ENCODE results near the gene CHI3L1. TPM values are rescaled to one million over a fixed set of nuclear protein-coding genes. Genes with fewer than 3 reads are reported as not detected.

Gene CHI3L1
- total RNA-seq, 1 donor from 2014 or later, result 0.46 TPM

- DNase-seq (ENCODE audit: missing footprints) (no peak), ATAC-seq (peak; percentile 40)
- intact Hi-C loops (cut with DNase I), result no loop called here
Measured at GRCh38 chr1:203143641-203144040, 42.9 kb downstream of the CHI3L1 start.

GRCh38 chr1:203142684-203143408, 43.7 kb downstream of the CHI3L1 start:
- DNase-seq (ENCODE audit: missing footprints) (no peak), ATAC-seq (no peak)
- intact Hi-C loops (cut with DNase I), result no loop called here

GRCh38 chr1:203142124-203142523, 44.4 kb downstream of the CHI3L1 start:
- ATAC-seq, result no peak
- intact Hi-C loops (cut with DNase I), result no loop called here

GRCh38 chr1:203140743-203141520, 45.6 kb downstream of the CHI3L1 start:
- DNase-seq (ENCODE audit: missing footprints) (no peak), ATAC-seq (no peak)
- intact Hi-C loops (cut with DNase I), result no loop called here

More at GRCh38 chr1:203142124-203142523, 44.4 kb downstream of the CHI3L1 start:
- DNase-seq (ENCODE audit: missing footprints), result no peak

GRCh38 chr1:203139976-203140475, 46.5 kb downstream of the CHI3L1 start:
- DNase-seq (ENCODE audit: missing footprints) (no peak), ATAC-seq (no peak)
- intact Hi-C loops (cut with DNase I), result no loop called here

- DNase-seq (ENCODE audit: missing footprints) (no peak), ATAC-seq (no peak)
- intact Hi-C loops (cut with DNase I), result no loop called here
Measured at GRCh38 chr1:203138066-203138465, 48.4 kb downstream of the CHI3L1 start.

- intact Hi-C loops (cut with DNase I), result no loop called here
- DNase-seq (ENCODE audit: missing footprints) (no peak), ATAC-seq (no peak)
Measured at GRCh38 chr1:203137324-203137723, 49.2 kb downstream of the CHI3L1 start.

- no peak for DNase-seq (ENCODE audit: missing footprints)
- intact Hi-C loops (cut with DNase I), result no loop called here
- ATAC-seq, result no peak
Measured at GRCh38 chr1:203136409-203137042, 50.0 kb downstream of the CHI3L1 start.

- intact Hi-C loops (cut with DNase I), result no loop called here
- ATAC-seq (no peak), DNase-seq (ENCODE audit: missing footprints) (no peak)
Measured at GRCh38 chr1:203135636-203136305, 50.7 kb downstream of the CHI3L1 start.

GRCh38 chr1:203133970-203134725, 52.4 kb downstream of the CHI3L1 start:
- ATAC-seq (no peak), DNase-seq (ENCODE audit: missing footprints) (no peak)
- intact Hi-C loops (cut with DNase I), result no loop called here

GRCh38 chr1:203131548-203132200, 54.8 kb downstream of the CHI3L1 start:
- intact Hi-C loops (cut with DNase I), result no loop called here
- ATAC-seq, result no peak
- no peak for DNase-seq (ENCODE audit: missing footprints)

GRCh38 chr1:203130358-203130985, 56.0 kb downstream of the CHI3L1 start:
- intact Hi-C loops (cut with DNase I), result no loop called here
- no peak for DNase-seq (ENCODE audit: missing footprints)
- ATAC-seq, result peak; percentile 24

GRCh38 chr1:203129501-203130231, 56.8 kb downstream of the CHI3L1 start:
- ATAC-seq (peak; percentile 52), DNase-seq (ENCODE audit: missing footprints) (peak; percentile 84)
- intact Hi-C loops (cut with DNase I), result loop anchor here (5.0 kb wide), 1 partner anchor 92 kb away; no protein-coding TSS in a partner anchor

Data from Right ventricle myocardium inferior (tissue), 1 donor.